ENCODE data around the gene TTC28. TPM values are rescaled to one million over a fixed set of nuclear protein-coding genes. Genes with fewer than 3 reads are reported as not detected.

Gene TTC28
- total and polyA plus RNA-seq, 10 of the 15 experiments (the other 5 are each of a cell fraction or from before 2014, with no cell fraction given): 0.15 to 8.4 (median 1.4) TPM

DNA sequence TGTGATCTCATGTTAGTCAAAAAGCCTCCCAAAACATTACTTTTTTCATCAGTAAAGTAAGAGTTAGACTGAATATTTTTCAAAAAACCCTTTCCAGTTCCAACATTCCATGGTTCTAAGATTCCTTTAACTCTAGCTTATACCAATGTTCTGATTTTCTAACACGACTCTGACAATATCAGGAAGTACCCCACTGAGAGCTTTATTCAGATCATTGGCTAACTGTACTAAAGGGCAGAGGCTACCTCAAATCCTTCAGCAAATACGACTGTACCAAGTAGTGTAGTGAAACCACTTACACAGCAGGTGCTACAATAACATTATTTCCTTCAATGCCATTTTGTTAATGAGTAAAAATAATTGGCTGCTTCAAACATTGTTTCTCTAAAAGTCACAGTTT lies 547.2 kb downstream of the TTC28 start:
- ChIA-PET CTCF (no interaction called here), RAD21 (ENCODE audit: unreplicated experiment) (no interaction called here), SMC1A (ENCODE audit: uncharacterized antibody, unreplicated experiment) (interaction anchor here (0.5 to 1.1 kb wide), 2 partner anchors 12 to 389 kb away, joined by 3 read pairs; no protein-coding TSS in a partner anchor), POLR2A (no interaction called here)
- in situ Hi-C loops (cut with MboI): no loop called here
- ATAC-seq (no peak), DNase-seq (ENCODE audit: low read depth, low spot score) (no peak), FAIRE-seq (no peak)
- Histone ChIP-seq H3K27me3 (replicated peaks in 1 of 2; ENCODE audit: control insufficient read depth in 2 of 2, insufficient read depth in 2 of 2, low read length in 1 of 2) (no peaks in the 10 kb centered on the region), H3K27ac (ENCODE audit: control insufficient read depth, insufficient read depth) (no peak overlapping the region), H4K20me1 (ENCODE audit: control insufficient read depth, insufficient read depth) (no peaks in the 10 kb centered on the region), H3K36me3 (ENCODE audit: control insufficient read depth in 2 of 2, insufficient read depth in 2 of 2, low read length in 1 of 2) (no peaks in the 10 kb centered on the region), H3K9me3 (replicated peaks; ENCODE audit: control insufficient read depth, insufficient read depth, low read length) (no peaks in the 10 kb centered on the region), H3K4me1 (ENCODE audit: control insufficient read depth, insufficient read depth, low read length) (no peaks in the 10 kb centered on the region), H3K4me2 (ENCODE audit: control insufficient read depth, insufficient read depth) (no peak overlapping the region), H3K9ac (ENCODE audit: control insufficient read depth, insufficient read depth, low read length) (no peak overlapping the region), H2AFZ (ENCODE audit: control insufficient read depth, low read depth, low read length) (no peak overlapping the region), H3K4me3 (no peak overlapping the region), H3K79me2 (ENCODE audit: control insufficient read depth, insufficient read depth, low read length) (no peaks in the 10 kb centered on the region)
- intact Hi-C loops (cut with micrococcal nuclease; ENCODE audit: unreplicated experiment): no loop called here
- WGBS (ENCODE audit: insufficient coverage, insufficient replicate concordance, low lambda C conversion rate, missing lambda C conversion rate): 0% methylated on average over 2 of the region's 2 CpGs
- BruUV-seq (replicated peaks): no TSS peak
- TF ChIP-seq MYB (IDR thresholded peaks at IDR 0.05; ENCODE audit: borderline replicate concordance, low read depth, low read length) (no peak), ZNF274 (IDR thresholded peaks at IDR 0.05; ENCODE audit: insufficient read depth, insufficient read length) (no peak), SREBF1 (IDR thresholded peaks at IDR 0.05; ENCODE audit: low read length) (no peak), STAT1 (conservative IDR thresholded peaks at IDR 0.05) (no peak), NR2C2 (IDR thresholded peaks at IDR 0.05; ENCODE audit: borderline replicate concordance, control insufficient read depth, insufficient read length, low read depth) (no peak), EGR1 (IDR thresholded peaks at IDR 0.05; ENCODE audit: borderline replicate concordance in 1 of 2, low read depth in 2 of 2, low read length in 2 of 2) (no peak), POLR2AphosphoS2 (IDR thresholded peaks at IDR 0.05; ENCODE audit: low read depth, low read length) (no peak), TBL1XR1 (IDR thresholded peaks at IDR 0.05; ENCODE audit: low read depth, low read length) (no peak), TAF1 (IDR thresholded peaks at IDR 0.05; ENCODE audit: borderline replicate concordance, low read depth, low read length) (no peak), HDAC6 (IDR thresholded peaks at IDR 0.05; ENCODE audit: unreplicated experiment) (no peak)
- TF ChIP-seq, protein P1, sequence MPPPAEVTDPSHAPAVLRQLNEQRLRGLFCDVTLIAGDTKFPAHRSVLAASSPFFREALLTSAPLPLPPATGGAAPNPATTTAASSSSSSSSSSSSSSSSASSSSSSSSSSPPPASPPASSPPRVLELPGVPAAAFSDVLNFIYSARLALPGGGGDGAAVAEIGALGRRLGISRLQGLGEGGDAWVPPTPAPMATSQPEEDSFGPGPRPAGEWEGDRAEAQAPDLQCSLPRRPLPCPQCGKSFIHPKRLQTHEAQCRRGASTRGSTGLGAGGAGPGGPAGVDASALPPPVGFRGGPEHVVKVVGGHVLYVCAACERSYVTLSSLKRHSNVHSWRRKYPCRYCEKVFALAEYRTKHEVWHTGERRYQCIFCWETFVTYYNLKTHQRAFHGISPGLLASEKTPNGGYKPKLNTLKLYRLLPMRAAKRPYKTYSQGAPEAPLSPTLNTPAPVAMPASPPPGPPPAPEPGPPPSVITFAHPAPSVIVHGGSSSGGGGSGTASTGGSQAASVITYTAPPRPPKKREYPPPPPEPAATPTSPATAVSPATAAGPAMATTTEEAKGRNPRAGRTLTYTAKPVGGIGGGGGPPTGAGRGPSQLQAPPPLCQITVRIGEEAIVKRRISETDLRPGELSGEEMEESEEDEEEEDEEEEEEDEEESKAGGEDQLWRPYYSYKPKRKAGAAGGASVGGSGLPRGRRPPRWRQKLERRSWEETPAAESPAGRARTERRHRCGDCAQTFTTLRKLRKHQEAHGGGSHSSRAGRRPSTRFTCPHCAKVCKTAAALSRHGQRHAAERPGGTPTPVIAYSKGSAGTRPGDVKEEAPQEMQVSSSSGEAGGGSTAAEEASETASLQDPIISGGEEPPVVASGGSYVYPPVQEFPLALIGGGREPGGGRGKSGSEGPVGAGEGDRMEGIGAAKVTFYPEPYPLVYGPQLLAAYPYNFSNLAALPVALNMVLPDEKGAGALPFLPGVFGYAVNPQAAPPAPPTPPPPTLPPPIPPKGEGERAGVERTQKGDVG (CRISPR knock-in tag; IDR thresholded peaks at IDR 0.05): no peak

Measured in GM12878 (cell line).